ENCODE measurements around the gene TTC7B.

TTC7B gene

DNA sequence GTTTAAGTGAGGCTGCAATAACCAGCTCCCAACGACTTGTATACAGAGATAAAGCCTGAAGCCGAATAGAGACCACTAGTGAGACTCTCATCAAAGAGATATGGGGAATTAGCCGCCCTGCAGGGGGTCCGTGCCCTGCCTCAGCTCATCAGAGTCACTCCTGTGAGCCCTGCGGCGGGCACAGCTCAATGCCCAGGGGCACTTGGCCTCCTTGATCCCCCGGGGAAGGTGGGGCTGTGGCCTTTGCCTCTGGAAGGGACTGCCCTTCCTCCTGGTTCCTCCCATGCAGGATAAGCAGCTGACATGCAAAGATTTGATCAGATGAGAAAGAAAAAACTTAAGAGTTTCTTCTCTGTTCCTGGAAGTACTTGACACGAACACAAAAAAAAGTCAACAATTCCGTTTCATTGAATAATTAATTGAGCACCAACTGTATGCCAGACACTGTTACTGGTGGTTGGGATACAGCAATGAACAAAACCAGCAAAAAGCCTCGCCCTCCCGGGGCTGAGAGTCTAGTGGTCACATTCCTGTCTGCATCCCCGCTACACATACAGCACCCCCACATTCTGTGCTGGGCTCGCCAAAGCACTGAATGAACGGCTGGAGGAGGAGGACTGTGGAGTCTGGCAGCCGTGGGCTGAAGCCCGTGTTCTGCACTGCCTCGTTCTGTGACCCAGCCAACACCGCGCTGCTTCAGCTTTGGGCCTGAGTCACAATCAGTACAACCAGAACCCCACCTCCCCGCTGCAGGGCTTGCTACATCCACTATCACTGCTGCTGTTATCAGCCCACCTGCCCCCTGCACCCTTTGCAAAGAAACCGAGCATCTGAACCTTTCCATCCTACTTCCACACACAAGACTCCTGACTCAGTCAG, 10.3 kb downstream of the TTC7B start:
- no peak overlapping the region for H2AFZ ChIP-seq (ENCODE audit: low read depth, low read length)
- no peak overlapping the region for H3K4me3 ChIP-seq (ENCODE audit: low read depth in 1 of 2, low read length in 2 of 2)
- H3K27ac ChIP-seq (ENCODE audit: low read length): no peak overlapping the region
- H4K20me1 ChIP-seq (ENCODE audit: insufficient read depth, low read length): 0 out of 2 replicates have a peak, but pooled peaks cover 3% of the 10 kb centered on the region
- H3K9ac ChIP-seq (ENCODE audit: low read depth, low read length): no peak overlapping the region
- no peaks in the 10 kb centered on the region for H3K27me3 ChIP-seq (ENCODE audit: insufficient read depth, low read length, poor library complexity)
- no peak overlapping the region for H3K4me2 ChIP-seq (ENCODE audit: insufficient read depth, low read length)
- H3K9me3 ChIP-seq (ENCODE audit: insufficient read depth, low read length, severe bottlenecking): no peaks in the 10 kb centered on the region
- DNase-seq (no peak), ATAC-seq (ENCODE audit: insufficient read depth, low read depth) (no peak)
- TF ChIP-seq EZH2 (IDR thresholded peaks at IDR 0.05; ENCODE audit: borderline replicate concordance, low read depth, low read length, severe bottlenecking): no peak
- TF ChIP-seq, protein P1, sequence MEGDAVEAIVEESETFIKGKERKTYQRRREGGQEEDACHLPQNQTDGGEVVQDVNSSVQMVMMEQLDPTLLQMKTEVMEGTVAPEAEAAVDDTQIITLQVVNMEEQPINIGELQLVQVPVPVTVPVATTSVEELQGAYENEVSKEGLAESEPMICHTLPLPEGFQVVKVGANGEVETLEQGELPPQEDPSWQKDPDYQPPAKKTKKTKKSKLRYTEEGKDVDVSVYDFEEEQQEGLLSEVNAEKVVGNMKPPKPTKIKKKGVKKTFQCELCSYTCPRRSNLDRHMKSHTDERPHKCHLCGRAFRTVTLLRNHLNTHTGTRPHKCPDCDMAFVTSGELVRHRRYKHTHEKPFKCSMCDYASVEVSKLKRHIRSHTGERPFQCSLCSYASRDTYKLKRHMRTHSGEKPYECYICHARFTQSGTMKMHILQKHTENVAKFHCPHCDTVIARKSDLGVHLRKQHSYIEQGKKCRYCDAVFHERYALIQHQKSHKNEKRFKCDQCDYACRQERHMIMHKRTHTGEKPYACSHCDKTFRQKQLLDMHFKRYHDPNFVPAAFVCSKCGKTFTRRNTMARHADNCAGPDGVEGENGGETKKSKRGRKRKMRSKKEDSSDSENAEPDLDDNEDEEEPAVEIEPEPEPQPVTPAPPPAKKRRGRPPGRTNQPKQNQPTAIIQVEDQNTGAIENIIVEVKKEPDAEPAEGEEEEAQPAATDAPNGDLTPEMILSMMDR (IDR thresholded peaks at IDR 0.05; ENCODE audit: borderline replicate concordance, extremely low read depth, low read length, poor library complexity, severe bottlenecking): no peak
- no peaks in the 10 kb centered on the region for H3K36me3 ChIP-seq (ENCODE audit: insufficient read depth, low read length)
- H3K4me1 ChIP-seq (ENCODE audit: insufficient read depth, low read length): no peaks in the 10 kb centered on the region
- H3K79me2 ChIP-seq (ENCODE audit: insufficient read depth, low read length): no peaks in the 10 kb centered on the region

DNA sequence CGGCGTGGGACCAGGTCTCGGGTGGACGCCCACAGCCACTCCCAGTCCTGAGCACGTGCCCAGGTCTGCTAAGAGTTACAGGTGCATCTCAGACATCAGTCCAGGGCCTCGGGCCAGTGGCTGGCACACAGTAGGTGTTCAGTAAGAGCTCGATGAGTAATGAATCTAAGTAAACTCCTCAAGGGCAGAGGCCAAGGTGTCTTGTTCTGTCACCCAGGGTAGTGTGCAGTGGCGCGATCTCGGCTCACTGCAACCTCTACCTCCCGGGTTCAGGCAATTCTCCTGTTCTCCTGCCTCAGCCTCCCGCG, 11.2 kb downstream of the TTC7B start:
- H3K4me3 ChIP-seq (ENCODE audit: low read depth in 1 of 2, low read length in 2 of 2): no peak overlapping the region
- no peak overlapping the region for H2AFZ ChIP-seq (ENCODE audit: low read depth, low read length)
- H3K9me3 ChIP-seq (ENCODE audit: insufficient read depth, low read length, severe bottlenecking): no peaks in the 10 kb centered on the region
- ATAC-seq (ENCODE audit: insufficient read depth, low read depth): no peak
- no peaks in the 10 kb centered on the region for H3K27me3 ChIP-seq (ENCODE audit: insufficient read depth, low read length, poor library complexity)
- no peaks in the 10 kb centered on the region for H3K36me3 ChIP-seq (ENCODE audit: insufficient read depth, low read length)
- H3K4me1 ChIP-seq (ENCODE audit: insufficient read depth, low read length): no peaks in the 10 kb centered on the region
- DNase-seq: no peak
- no peak for TF ChIP-seq EZH2 (IDR thresholded peaks at IDR 0.05; ENCODE audit: borderline replicate concordance, low read depth, low read length, severe bottlenecking)
- TF ChIP-seq, protein P1 (IDR thresholded peaks at IDR 0.05; ENCODE audit: borderline replicate concordance, extremely low read depth, low read length, poor library complexity, severe bottlenecking): no peak
- no peak overlapping the region for H3K27ac ChIP-seq (ENCODE audit: low read length)
- no peak overlapping the region for H3K9ac ChIP-seq (ENCODE audit: low read depth, low read length)
- H3K4me2 ChIP-seq (ENCODE audit: insufficient read depth, low read length): no peak overlapping the region
- H3K79me2 ChIP-seq (ENCODE audit: insufficient read depth, low read length): no peaks in the 10 kb centered on the region
- 0 out of 2 replicates have a peak, but pooled peaks cover 3% of the 10 kb centered on the region for H4K20me1 ChIP-seq (ENCODE audit: insufficient read depth, low read length)

DNA sequence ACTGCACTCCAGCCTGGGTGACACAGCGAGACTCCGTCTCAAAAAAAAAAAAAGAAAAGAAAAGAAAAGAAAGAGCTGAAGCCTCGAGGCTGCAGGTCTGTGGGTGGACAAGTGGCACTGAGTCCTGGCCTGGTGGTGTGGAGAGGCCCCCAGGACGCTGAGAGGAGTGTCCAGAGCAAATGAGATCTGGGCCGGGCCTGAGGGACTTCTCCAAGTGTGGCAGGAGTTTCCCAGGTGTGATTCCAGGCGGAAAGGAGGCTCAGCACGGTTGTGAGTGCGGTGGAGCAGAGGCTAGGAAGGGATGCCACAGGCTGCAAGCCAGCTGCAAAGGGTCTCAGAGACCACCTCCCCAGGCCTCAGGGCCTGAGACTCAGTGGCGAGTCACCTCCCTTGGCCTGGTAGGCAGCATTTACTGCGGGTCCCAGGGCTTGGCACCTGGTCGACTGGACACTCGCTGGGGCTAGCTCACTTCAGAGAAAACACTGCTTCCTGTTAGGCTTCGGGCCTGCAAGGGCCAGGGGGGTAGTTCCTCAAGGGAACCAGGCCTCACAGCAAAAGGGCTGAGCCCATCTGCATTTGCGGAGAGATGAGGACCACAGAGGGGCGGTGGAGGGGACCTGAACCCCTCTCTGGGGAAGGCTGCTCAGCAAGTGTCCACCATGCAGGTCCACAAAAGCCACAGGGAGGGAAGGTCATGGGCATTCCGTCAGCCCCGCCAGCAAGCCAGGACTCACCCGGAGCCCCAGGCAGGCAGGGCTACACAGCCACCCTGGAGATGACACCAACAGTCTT, 11.7 kb downstream of the TTC7B start:
- no peak for TF ChIP-seq EZH2 (IDR thresholded peaks at IDR 0.05; ENCODE audit: borderline replicate concordance, low read depth, low read length, severe bottlenecking)
- TF ChIP-seq, protein P1 (IDR thresholded peaks at IDR 0.05; ENCODE audit: borderline replicate concordance, extremely low read depth, low read length, poor library complexity, severe bottlenecking): no peak
- H2AFZ ChIP-seq (ENCODE audit: low read depth, low read length): no peak overlapping the region
- H3K4me3 ChIP-seq (ENCODE audit: low read depth in 1 of 2, low read length in 2 of 2): no peak overlapping the region
- H3K9ac ChIP-seq (ENCODE audit: low read depth, low read length): no peak overlapping the region
- H3K27ac ChIP-seq (ENCODE audit: low read length): no peak overlapping the region
- H3K79me2 ChIP-seq (ENCODE audit: insufficient read depth, low read length): no peaks in the 10 kb centered on the region
- no peaks in the 10 kb centered on the region for H3K4me1 ChIP-seq (ENCODE audit: insufficient read depth, low read length)
- no peaks in the 10 kb centered on the region for H3K27me3 ChIP-seq (ENCODE audit: insufficient read depth, low read length, poor library complexity)
- no peaks in the 10 kb centered on the region for H3K36me3 ChIP-seq (ENCODE audit: insufficient read depth, low read length)
- 0 out of 2 replicates have a peak, but pooled peaks cover 3% of the 10 kb centered on the region for H4K20me1 ChIP-seq (ENCODE audit: insufficient read depth, low read length)
- H3K4me2 ChIP-seq (ENCODE audit: insufficient read depth, low read length): no peak overlapping the region
- no peak for ATAC-seq (ENCODE audit: insufficient read depth, low read depth)
- DNase-seq: no peak
- no peaks in the 10 kb centered on the region for H3K9me3 ChIP-seq (ENCODE audit: insufficient read depth, low read length, severe bottlenecking)
